ENCODE data around the gene ALKBH7.

- no peak for TF ChIP-seq PKNOX1 (IDR thresholded peaks at IDR 0.05)
- TF ChIP-seq FOXM1 (IDR thresholded peaks at IDR 0.05; ENCODE audit: borderline replicate concordance): no peak
- no peak for TF ChIP-seq ELF4 (IDR thresholded peaks at IDR 0.05)
- TF ChIP-seq ARNT (IDR thresholded peaks at IDR 0.05): no peak
- no peak for TF ChIP-seq SUZ12 (IDR thresholded peaks at IDR 0.05)
- TF ChIP-seq SP1 (IDR thresholded peaks at IDR 0.05): no peak
- no peak for TF ChIP-seq FOXA1 (IDR thresholded peaks at IDR 0.05)
- TF ChIP-seq FOXK2 (IDR thresholded peaks at IDR 0.05): no peak
- TF ChIP-seq CTBP1 (IDR thresholded peaks at IDR 0.05; ENCODE audit: borderline replicate concordance): no peak
- no peak for TF ChIP-seq NFRKB (IDR thresholded peaks at IDR 0.05)
- TF ChIP-seq ZNF384 (IDR thresholded peaks at IDR 0.05): no peak
- TF ChIP-seq BHLHE40 (IDR thresholded peaks at IDR 0.05; ENCODE audit: borderline replicate concordance): no peak
Measured at GRCh38 chr19:6324757-6325156, 47.8 kb upstream of the ALKBH7 start.
